GM12878 (cell line): ENCODE data around the gene CA11. TPM values are rescaled to one million over a fixed set of nuclear protein-coding genes. Genes with fewer than 3 reads are reported as not detected.
A peak's percentile ranks its signal among the peaks of the same experiment; 100 is the strongest.

Source experiments
- ATAC-seq: fragments of 200-7000 bp; cut with Tn5 transposase; 3 replicates; pipeline ENCODE4 v1.9.1; 2020; ENCODE audit warnings: mild to moderate bottlenecking, moderate library complexity
- BruUV-seq: library from RNA; stranded (reverse); fragments of 400-500 nt; replicated peaks from 2 replicates; lab custom pipeline; 2021; lab: Mats Ljungman, UMichigan
- CTCF ChIA-PET: fragments of 300-600 bp; sonication (Branson Sonifier 250); formaldehyde crosslinking; extraction: SDS; loops from one replicate; lab custom pipeline; 2021; ENCODE audit warnings: inconsistent platforms; lab: Yijun Ruan, JAX
- POLR2A ChIA-PET: fragments of 350-600 bp; formaldehyde crosslinking; extraction: SDS; loops from one replicate; lab custom pipeline; 2021; ENCODE audit warnings: inconsistent platforms; lab: Charles Lee
- RAD21 ChIA-PET: fragments of 300-600 bp; sonication (Branson Sonifier 250); formaldehyde crosslinking; loops from one replicate; lab custom pipeline; 2023; ENCODE audit warnings: antibody characterized with exemption; ENCODE audit not compliant: unreplicated experiment; lab: Charles Lee
- SMC1A ChIA-PET: fragments of 300-600 bp; sonication (Branson Sonifier 250); formaldehyde crosslinking; loops from one replicate; lab custom pipeline; 2023; ENCODE audit not compliant: unreplicated experiment, uncharacterized antibody; lab: Charles Lee
- DNase-seq: peaks from one replicate; pipeline ENCODE4 v3.0.0-alpha.2; 2011; ENCODE audit warnings: low read depth, low spot score
- FAIRE-seq: peaks from 3 replicates; lab custom pipeline; 2011; peaks lifted over from hg19 to GRCh38; lab: Jason Lieb, UNC
- H2AFZ ChIP-seq: 2 replicates; pipeline ENCODE4 v1.6.0; 2011; ENCODE audit warnings: low read depth, low read length, control low read depth; ENCODE audit not compliant: control insufficient read depth
- H3K27ac ChIP-seq: 2 replicates; pipeline ENCODE4 v1.5.1; 2011; ENCODE audit warnings: control low read depth; ENCODE audit not compliant: control insufficient read depth, insufficient read depth
- H3K27me3 ChIP-seq, 2 experiments: replicated peaks in 1 of 2; 2 replicates each; pipeline versions ENCODE4 v1.6.0 to v1.6.1; 2011; ENCODE audit warnings: low read length in 1 of 2; ENCODE audit not compliant: control insufficient read depth in 2 of 2, insufficient read depth in 2 of 2
- H3K36me3 ChIP-seq, 2 experiments: 2 replicates each; pipeline ENCODE4 v1.5.1; 2011; ENCODE audit warnings: low read length in 1 of 2; ENCODE audit not compliant: control insufficient read depth in 2 of 2, insufficient read depth in 2 of 2
- H3K4me1 ChIP-seq: 2 replicates; pipeline ENCODE4 v1.6.1; 2011; ENCODE audit warnings: mild to moderate bottlenecking, low read length, moderate library complexity, mixed read lengths; ENCODE audit not compliant: control insufficient read depth, insufficient read depth
- H3K4me2 ChIP-seq: 2 replicates; pipeline ENCODE4 v1.6.0; 2011; ENCODE audit warnings: control low read depth; ENCODE audit not compliant: control insufficient read depth, insufficient read depth
- H3K4me3 ChIP-seq: fragments of 200-600 bp; sonication (generic); 2 replicates; pipeline ENCODE4 v1.5.1; 2016
- H3K79me2 ChIP-seq: 2 replicates; pipeline ENCODE4 v1.6.0; 2011; ENCODE audit warnings: low read length; ENCODE audit not compliant: control insufficient read depth, insufficient read depth
- H3K9ac ChIP-seq: 2 replicates; pipeline ENCODE4 v1.8.0; 2011; ENCODE audit warnings: low read length, control low read depth, mixed read lengths; ENCODE audit not compliant: control insufficient read depth, insufficient read depth
- H3K9me3 ChIP-seq: replicated peaks from 3 replicates; pipeline ENCODE4 v1.5.1; 2011; ENCODE audit warnings: mild to moderate bottlenecking, low read length; ENCODE audit not compliant: control insufficient read depth, insufficient read depth
- H4K20me1 ChIP-seq: 2 replicates; pipeline ENCODE4 v1.6.0; 2011; ENCODE audit not compliant: control insufficient read depth, insufficient read depth
- CBFB ChIP-seq: IDR thresholded peaks from 2 replicates; pipeline ENCODE4 v1.6.1; 2016; ENCODE audit warnings: antibody characterized with exemption, low read depth
- CBX5 ChIP-seq: sonication (generic); IDR thresholded peaks from 2 replicates; pipeline ENCODE4 v1.6.1; 2016; ENCODE audit warnings: low read depth, moderate library complexity, mild to moderate bottlenecking, inconsistent platforms
- CEBPB ChIP-seq, 2 experiments: fragments of 150-350 bp in 1 of 2; IDR thresholded peaks; 2 replicates each; pipeline ENCODE4 v1.6.1; 2012 to 2014; ENCODE audit warnings: low read depth in 2 of 2, low read length in 2 of 2, borderline replicate concordance in 1 of 2, inconsistent platforms in 1 of 2
- GABPA ChIP-seq: IDR thresholded peaks from 2 replicates; pipeline ENCODE4 v1.6.1; 2014; ENCODE audit warnings: antibody characterized with exemption, low read depth, mild to moderate bottlenecking, inconsistent platforms
- IRF4 ChIP-seq: IDR thresholded peaks from 2 replicates; pipeline ENCODE4 v1.6.1; 2011; ENCODE audit warnings: low read depth, low read length
- JUND ChIP-seq: IDR thresholded peaks from 2 replicates; pipeline ENCODE4 v1.6.1; 2012; ENCODE audit warnings: low read depth, mild to moderate bottlenecking, low read length, improper control_type of control experiment, moderate library complexity
- POLR2AphosphoS5 ChIP-seq: IDR thresholded peaks from 2 replicates; pipeline ENCODE4 v1.6.1; 2011; ENCODE audit warnings: mild to moderate bottlenecking, low read length, inconsistent platforms
- WGBS: methylation state at CpG from one replicate; pipeline ENCODE4 v1.1.6; 2016; ENCODE audit warnings: low lambda C conversion rate; ENCODE audit not compliant: insufficient replicate concordance, insufficient coverage; ENCODE audit errors: missing lambda C conversion rate; 5-methylcytosine and 5-hydroxymethylcytosine counted together
- in situ Hi-C: fragments of 300-500 bp; cut with MboI; formaldehyde crosslinking; loops from 9 replicates; pipeline ENCODE4 v1.14.3; 2018; ENCODE audit warnings: mixed read lengths
- intact Hi-C: fragments of 100-400 bp; cut with micrococcal nuclease; formaldehyde crosslinking; loops from one replicate; pipeline ENCODE4 v1.14.2; 2022; ENCODE audit not compliant: unreplicated experiment
- polyA plus RNA-seq, 11 experiments: library from polyadenylated mRNA; depleted of rRNA in 4 of 11; unstranded in 6 of 11; stranded (reverse) in 5 of 11; fragments of >200 nt; fragmentation: Nextera tagmentation in 4 of 11; fragmentation: Illumina TruSeq in 1 of 11; extraction: Ambion mirVana in 4 of 11; extraction: Trizol in 1 of 11; gene quantifications; 1 replicate in 1 of 11; 2 replicates in 10 of 11; pipeline versions ENCODE4 v1.2.1 to v1.2.3, GENCODE V29; 2011 to 2016; ENCODE audit warnings: inconsistent platforms in 2 of 11, missing spikeins in 2 of 11, low read depth in 1 of 11
- total RNA-seq, 4 experiments: library from RNA; depleted of rRNA in 3 of 4; stranded (reverse); fragments of >200 nt in 3 of 4; fragmentation: Illumina TruSeq in 1 of 4; extraction: Trizol in 1 of 4; gene quantifications; 2 replicates each; pipeline versions ENCODE4 v1.2.1 to v1.2.3, GENCODE V29; 2013 to 2021
- TF ChIP-seq, protein P1 (sequence below): fragments of 450-650 bp; IDR thresholded peaks from 2 replicates; pipeline ENCODE4 v1.6.1; 2017; ENCODE audit warnings: antibody characterized with exemption, mild to moderate bottlenecking, moderate library complexity

CA11 gene
- total and polyA plus RNA-seq, 10 of the 15 experiments (the other 5 are each of a cell fraction or from before 2014, with no cell fraction given): 1.7 to 7.5 (median 2.4) TPM

DNA sequence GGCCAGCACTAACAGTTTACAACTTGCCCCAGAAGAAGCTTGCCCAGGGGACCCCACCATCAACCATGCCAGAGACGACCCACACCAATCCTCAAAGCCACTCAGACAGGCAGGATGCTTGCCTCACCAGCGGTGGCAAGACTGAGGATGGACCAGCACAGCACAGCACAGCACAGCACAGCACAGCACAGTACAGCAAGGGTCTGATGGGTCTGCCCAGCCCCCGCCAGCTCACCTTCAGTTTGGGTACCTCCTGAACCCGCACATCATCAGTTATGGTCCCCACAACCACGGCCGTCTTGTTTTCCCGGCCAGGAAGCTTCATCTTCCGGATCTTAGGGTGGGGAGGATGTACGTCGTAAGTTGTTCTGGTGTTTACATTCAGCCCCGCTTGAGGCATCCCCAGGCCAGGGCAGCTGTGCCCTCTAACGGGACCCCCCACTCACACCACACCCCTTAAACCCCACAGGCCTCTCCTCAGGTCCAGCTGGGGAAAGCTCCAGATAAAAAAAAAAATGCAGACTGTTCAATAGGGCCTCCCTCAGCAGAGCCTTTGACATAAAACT lies 29.4 kb downstream of the CA11 start:
- FAIRE-seq: no peak
- SMC1A ChIA-PET: interaction anchor here (1.1 to 1.7 kb wide), 2 partner anchors 17 to 111 kb away, joined by 3 read pairs; no protein-coding TSS in a partner anchor
- POLR2A ChIA-PET: interaction anchor here (0.6 to 0.8 kb wide), 2 partner anchors 21 to 175 kb away, joined by 3 to 4 read pairs; partner anchors contain the start of gene DBP
- Histone ChIP-seq H4K20me1 (peaks cover 15% of the 10 kb centered on the region), H2AFZ (no peak overlapping the region), H3K4me3 (peak overlapping the region; percentile 93; the same call in 1 of the 2 replicates), H3K27ac (no peak overlapping the region; the same call in 1 of the 2 replicates), H3K36me3 (peaks cover 25 to 32% of the 10 kb centered on the region in 2 experiments), H3K27me3 (no peaks in the 10 kb centered on the region), H3K4me2 (peak overlapping the region; percentile 88), H3K9ac (peak overlapping the region; percentile 99; the same call in 1 of the 2 replicates), H3K79me2 (peaks cover 46% of the 10 kb centered on the region), H3K4me1 (peaks cover 14% of the 10 kb centered on the region), H3K9me3 (no peaks in the 10 kb centered on the region)
- in situ Hi-C loops: no loop called here
- WGBS: 9% methylated on average over 12 of the region's 12 CpGs
- intact Hi-C loops: no loop called here
- RAD21 ChIA-PET: no interaction called here
- no TSS peak for BruUV-seq
- no peak for DNase-seq
- CTCF ChIA-PET: interaction anchor here (1.8 kb wide), 2 partner anchors 16 to 225 kb away, joined by 5 to 6 read pairs; partner anchors contain the start of gene KDELR1
- no peak for ATAC-seq
- TF ChIP-seq JUND (no peak), CEBPB (IDR thresholded peaks at IDR 0.05; ENCODE audit: borderline replicate concordance in 1 of 2, low read depth in 2 of 2, low read length in 2 of 2) (no peak), CBFB (no peak), GABPA (no peak), IRF4 (no peak), POLR2AphosphoS5 (peak; percentile 13; the same call in 1 of the 2 replicates), CBX5 (no peak)
- TF ChIP-seq, protein P1, sequence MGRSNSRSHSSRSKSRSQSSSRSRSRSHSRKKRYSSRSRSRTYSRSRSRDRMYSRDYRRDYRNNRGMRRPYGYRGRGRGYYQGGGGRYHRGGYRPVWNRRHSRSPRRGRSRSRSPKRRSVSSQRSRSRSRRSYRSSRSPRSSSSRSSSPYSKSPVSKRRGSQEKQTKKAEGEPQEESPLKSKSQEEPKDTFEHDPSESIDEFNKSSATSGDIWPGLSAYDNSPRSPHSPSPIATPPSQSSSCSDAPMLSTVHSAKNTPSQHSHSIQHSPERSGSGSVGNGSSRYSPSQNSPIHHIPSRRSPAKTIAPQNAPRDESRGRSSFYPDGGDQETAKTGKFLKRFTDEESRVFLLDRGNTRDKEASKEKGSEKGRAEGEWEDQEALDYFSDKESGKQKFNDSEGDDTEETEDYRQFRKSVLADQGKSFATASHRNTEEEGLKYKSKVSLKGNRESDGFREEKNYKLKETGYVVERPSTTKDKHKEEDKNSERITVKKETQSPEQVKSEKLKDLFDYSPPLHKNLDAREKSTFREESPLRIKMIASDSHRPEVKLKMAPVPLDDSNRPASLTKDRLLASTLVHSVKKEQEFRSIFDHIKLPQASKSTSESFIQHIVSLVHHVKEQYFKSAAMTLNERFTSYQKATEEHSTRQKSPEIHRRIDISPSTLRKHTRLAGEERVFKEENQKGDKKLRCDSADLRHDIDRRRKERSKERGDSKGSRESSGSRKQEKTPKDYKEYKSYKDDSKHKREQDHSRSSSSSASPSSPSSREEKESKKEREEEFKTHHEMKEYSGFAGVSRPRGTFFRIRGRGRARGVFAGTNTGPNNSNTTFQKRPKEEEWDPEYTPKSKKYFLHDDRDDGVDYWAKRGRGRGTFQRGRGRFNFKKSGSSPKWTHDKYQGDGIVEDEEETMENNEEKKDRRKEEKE: no peak
